HK-2 (cell line): ENCODE data around the gene TPM3.
"Not testable (repeated sequence)": the region's sequence is repeated elsewhere in the genome, so short reads cannot be mapped to it uniquely, and the experiment has no call there.

ENCODE experiments used
- DNase-seq: peaks from one replicate; pipeline ENCODE4 v3.0.0-alpha.2; 2018; ENCODE audit not compliant: unreplicated experiment

The TPM3 gene

DNA sequence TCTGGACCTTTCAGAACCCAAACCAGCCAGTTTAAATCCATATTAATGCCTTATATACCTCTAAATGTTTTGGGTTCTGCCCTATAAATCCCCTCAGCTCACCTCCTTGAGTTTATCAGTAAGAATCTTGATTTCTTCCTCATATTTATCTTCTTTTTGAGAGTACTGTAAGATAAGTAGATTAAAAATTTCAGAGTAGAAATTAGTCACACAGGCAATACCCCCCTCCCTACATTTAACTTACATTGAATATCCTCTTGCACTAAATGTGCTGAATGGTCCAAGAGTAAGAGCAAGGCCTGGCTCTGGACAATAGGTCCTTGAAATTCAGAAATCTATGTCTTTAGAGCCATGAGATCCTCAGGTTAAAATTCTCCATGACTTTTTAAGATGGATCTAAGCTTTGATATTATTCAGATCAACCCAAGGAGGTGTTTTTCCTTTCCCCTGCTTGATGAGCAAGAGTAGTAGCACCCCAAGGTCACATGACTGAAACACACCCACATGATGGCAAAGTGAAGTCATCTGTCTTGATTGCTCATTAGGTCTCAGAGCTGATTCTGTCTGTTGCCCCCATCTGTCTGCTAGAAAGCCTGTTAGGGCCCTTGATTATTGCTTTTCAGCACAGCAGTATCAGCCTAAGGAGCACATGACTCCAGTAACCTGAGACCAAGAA, 21.2 kb downstream of the TPM3 start:
- no peak for DNase-seq

DNA sequence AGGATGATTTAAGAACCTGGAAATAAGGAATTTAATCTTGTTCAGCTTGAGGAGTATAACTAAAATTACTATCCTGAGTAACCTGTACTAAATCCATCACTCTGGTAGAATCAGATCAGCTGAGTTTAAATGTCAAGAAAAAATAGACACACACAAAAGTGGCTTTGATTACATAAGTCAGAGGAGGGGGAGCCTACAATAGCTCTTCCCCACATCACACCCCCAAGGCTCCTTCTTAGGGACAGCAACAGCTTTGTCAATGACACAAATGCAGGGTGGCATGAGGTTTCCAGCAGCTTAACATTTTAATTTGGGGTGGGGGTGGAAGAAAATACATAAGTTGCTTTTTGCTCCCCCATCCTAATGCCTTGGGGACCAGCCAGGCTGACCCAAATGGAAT, 24.4 kb downstream of the TPM3 start:
- DNase-seq = no peak

DNA sequence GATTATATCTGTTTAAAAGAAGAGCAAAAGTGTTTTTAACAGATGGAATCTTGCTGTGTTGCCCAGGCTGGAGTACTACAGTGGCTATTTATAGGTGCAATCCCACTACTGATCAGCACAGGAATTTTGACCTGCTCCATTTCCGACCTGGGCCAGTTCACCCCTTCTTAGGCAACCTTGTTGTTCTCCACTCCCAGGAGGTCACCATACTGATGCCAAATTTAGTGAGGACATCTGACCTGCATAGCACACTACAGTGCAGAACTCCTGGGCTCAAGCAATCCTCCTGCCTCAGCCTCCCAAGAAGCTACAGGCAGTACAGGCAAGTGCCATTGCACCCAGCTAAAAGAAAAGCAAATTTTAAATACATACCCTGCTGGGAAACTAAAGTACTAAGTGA, 25.7 kb downstream of the TPM3 start:
- no peak for DNase-seq

DNA sequence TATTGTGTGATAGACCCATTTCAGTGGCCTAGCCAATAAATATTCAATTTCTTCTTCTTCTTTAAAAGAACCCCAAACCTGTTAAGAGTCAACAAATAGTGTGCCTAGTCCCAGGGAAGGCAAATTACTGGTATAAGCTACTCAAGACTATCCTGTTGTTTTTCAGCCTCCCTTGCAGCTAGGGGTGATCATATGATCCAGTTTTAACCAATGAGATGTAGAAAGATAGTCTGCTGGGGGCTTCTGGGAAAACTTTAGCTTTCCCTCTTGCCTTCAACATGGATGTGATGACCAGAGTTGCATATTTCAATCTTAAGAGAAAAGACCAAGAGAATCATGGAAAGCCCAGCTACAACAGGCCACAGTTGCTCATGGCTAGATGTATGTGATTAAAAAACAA, 32.3 kb downstream of the TPM3 start:
- DNase-seq = no peak

DNA sequence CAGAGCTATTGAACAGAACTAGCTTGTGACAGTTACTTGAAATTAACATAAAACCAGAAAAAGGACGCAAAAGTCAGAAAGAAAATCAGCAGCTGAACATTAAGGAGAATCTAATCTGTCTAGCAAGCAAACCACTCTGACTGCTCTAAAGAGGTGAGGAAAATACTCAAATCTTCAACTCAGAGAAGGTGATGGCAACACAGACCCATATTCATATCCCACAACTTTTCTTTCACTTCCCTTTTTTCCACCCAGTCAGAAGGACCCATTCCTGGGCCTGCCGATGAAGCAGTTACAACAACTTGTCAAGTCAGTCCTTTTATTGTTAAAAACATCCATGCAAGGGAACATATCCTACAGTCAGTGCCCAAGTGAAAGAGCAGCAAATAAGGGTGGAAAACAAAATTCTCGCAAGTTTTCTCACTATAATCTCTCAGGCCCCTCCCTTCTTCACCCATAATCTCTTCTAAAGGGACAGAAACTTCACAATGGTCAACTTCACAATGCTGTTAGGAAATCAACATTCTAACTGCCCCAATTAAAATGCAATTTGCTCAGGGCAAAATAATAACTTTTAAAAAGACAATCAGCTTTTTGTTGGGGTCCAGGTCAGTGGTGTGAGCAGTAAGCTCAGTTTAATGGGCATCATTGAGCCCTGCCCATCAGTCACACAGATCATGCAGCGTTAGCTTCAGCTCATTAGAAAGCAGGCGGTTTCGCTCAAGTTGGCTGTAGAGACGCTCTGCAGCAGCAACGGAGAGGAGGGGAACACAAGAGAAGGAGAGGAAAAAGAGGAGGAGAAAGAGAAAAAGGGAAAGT, 33.4 kb downstream of the TPM3 start:
- no peak for DNase-seq

DNA sequence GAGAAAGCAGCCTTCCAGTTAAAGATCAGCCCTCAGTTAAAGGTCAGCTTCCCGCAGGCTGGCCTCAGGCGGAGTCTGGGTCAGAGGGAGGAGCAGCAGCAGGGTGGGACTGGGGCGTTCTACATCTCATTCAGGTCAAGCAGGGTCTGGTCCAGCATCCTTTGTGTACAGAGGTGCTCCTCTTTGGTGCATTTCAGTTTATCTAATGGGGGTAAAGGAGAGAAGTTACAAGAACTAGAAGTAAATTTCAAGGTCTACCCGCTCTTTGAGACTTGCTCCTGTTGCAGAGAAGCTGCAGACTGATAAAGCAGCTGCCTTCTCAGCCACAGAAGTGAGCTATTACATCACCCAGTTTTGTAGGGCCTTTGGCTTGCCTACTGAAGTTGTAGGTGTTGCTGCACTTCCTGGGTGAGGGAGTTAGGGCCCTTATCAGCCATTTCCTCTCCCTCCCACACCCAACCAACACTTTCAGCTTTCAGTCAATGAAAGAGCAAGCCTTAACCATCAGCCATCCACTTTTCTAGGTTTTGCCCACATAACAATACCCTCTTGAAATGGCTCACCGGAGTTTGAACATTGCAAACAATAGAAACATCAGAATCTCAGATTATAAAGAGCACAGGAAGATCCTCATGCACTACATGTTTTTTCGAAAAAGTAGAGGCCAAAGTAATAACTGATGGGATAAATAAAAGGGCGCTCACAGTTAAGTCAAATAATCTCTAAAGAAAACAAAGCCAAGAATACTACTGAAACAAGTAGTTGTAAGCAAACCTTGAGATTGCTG, 34.2 kb downstream of the TPM3 start:
- DNase-seq = no peak

DNA sequence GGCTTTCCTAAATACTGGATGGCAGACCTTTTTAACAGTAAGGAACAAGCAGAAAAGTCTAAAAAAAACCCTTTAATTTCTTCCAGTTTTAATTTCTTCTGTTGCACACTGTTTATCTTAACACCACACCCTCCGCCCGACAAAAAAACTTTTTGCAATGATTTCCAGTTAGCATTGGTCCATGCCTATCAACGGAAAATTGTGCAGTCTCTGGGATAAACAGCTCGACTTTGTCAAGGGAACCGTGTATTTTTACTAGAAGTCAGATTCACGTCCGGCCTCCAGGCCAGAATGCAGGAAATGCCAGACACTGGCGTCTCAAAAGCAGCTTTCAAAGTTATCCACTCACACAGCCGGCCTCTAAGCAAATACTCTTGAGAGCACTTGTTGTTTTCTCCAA, 36.6 kb downstream of the TPM3 start:
- DNase-seq = no peak

DNA sequence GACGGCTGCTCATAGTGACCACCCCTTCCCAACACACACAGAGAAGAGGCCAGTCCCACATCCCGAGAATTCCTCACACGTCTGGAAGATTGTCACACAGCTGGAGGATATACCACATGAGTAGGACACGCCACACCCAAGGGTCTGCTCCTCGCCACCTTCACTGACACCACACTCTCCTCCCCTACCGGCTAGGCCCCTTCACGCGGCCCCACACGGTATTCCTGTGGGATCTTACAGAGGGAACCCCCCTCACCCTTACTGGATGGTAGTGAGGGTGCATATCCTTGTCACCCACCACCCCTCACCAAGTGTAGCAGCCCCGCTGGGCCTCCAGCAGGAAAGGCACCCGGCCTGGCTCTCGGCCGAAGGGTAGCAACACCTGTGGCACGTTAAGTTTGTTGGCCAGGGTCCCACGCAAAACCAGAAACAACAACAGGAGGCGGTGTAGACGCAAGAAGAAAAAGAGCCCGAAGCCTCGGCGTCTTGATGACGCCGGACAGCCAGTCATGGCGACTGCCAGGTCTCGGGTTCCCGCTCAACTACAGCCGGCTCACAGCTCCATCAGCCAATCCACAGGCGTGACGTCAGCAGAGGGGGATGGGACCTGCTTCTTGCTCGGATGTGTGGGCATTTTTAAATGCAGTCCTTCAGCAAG, 37.2 kb downstream of the TPM3 start, which contains the start of gene NUP210L:
Gene NUP210L (minus strand): TSS at position 540 of the 658 bp plus-strand sequence.
- no peak for DNase-seq

DNA sequence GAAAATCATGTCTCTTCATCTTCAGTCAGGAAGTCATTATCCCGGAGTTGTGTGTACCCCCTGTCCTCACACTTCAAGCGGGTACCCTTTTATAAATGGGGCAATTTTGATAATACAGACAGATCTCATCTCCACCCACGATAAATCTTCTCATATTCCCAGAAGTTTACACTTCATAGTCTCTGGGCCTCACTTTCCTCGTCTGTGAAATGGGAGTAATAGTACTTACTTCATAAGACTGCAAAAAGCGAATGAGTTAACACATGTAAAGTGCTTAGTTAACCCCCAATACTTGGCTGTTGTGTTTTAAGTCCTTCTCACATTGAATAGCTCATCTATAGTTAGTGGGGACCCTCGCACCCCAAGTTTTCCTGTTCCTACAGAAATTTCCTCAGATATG, 37.8 kb downstream of the TPM3 start:
- DNase-seq = no peak

DNA sequence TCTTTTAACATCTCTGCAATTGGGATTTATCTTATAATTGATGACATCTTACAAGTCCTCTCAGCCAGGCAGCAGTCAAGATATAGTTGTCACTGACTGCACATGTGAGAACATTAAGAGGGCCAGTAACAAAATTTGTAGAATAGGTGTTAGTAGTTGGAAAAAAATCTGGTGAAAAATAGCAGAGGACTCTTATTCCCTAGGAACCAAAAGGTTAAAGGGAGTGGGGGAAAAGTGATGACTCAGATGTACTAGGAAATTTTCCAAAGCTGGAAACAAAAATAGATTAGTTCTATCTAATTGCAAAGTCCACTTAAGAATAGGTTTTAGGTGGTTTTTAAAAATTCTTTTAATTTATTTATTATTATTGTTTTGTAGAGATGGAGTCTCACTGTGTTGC, 40.6 kb downstream of the TPM3 start:
- no peak for DNase-seq

DNA sequence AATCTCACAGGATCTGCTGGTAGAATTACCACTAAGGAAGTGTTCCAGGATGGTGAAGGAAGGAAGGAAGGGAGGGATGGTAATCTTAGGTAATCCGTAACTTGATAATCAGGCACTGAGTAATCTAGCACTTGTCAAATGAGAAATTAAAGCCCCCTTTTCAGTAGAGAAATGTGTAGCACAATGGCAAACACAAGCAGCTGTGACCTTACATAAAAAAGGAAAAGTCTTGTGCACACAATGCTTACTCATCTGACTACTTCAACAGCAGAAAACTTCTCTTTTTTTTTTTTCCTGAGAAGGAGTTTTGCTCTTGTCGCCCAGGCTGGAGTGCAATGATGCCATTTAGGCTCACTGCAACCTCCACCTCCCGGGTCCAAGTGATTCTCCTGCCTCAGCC, 43.1 kb downstream of the TPM3 start:
- no peak for DNase-seq

DNA sequence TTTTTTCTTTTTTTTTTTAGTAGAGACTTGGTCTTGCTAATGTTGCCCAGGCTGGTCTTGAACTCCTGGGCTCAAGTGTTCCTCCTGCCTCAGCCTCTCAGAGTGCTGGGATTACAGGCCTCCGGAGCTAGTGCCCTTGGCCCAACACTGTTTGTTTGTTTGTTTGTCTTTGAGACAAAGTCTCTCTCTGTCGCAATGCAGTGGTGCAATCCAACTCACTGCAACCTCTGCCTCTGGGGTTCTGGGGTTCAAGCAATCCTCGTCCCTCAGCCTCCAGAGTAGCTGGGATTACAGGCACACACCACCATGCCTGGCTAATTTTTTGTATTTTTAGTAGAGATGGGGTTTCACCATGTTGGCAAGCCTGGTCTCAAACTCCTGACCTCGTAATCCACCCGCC, 44.4 kb downstream of the TPM3 start:
- DNase-seq = not testable (repeated sequence)

DNA sequence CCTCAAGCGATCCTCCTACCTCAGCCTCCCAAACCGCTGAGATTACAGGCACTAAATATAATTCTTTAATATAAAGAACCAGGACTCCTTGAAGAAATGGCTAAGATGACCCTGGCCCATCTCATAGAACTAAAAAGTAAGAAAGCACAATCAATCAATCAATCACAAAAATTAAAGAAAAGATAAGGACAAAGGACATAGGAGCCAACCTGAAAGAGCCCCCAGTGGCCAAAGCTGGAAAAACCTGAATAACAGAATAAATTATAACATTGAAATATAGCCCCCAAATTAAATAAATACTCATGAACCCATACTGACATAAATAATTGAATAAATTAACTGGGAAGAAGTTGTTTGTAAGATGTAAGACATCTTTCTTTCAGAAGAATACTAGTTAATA, 45.9 kb downstream of the TPM3 start:
- no peak for DNase-seq

DNA sequence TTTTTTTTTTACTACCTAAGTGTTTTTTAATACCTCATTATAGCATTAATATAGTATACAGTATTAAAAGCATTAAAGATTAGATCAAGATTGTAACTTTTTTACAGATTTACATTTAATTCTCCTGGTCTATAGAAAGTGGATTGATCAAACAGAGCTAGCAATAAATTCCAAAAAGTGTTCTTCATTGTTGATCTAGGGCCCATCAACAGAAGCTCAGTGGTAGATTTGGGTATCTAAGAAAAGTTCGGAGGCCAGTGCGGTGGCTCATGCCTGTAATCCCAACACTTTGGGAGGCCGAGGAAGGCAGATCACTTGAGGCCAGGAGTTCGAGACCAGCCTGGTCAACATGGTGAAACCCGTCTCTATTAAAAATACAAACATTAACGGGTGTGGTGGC, 49.5 kb downstream of the TPM3 start:
- no peak for DNase-seq

DNA sequence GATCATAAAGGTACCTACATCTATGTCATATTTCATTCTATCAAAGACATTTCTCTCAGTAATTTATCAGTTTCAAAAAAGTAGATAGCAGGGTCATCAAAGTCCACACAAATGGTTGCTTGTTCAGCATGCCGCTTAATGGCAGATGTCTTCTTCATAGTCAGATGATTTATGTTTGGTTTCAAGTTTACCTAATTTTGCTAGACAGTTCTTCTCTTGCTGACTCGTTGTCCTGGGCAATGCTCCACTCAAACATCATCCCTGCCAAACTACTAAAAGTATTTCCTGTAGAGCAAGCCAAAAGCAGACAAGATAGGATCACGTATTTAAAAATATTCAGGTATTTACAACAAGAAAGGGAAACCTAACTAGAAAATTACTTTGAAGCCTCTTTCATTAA, 50.7 kb downstream of the TPM3 start:
- DNase-seq = no peak

DNA sequence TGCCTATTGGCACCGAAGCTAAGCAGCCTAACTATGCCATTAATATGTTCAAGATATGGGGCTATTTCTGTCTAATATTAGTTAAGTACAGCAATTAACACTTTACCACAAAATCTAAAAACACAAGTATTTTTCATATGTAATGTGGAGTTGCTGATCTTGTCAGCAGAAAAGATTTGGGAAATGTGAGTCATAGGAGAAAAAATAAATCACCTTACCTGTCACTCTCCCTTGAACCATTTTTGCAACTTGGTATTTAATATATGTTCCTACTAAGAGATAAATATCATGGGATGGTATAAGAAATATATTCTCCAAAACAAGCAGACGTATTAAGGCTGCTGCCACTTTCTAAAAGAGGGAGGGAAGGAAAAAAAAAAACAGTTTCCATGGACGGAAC, 54.0 kb downstream of the TPM3 start:
- DNase-seq = no peak

DNA sequence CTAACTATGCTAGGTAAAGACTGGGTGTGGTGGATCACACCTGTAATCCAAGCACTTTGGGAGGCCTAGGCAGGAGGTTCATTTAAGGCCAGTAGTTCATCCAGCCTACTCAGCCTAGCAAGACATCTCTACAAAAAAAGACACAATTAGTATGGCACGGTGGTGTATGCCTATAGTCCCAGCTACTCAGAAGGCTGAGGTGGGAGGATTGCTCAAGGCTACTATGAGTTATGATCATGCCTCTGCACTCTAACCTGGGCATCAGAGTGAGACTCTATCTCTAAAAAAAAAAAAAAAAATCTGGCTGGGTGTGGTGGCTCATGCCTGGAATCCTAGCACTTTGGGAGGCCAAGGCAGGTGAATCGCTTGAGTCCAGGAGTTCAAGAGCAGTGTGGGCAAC, 58.6 kb downstream of the TPM3 start:
- no peak for DNase-seq

DNA sequence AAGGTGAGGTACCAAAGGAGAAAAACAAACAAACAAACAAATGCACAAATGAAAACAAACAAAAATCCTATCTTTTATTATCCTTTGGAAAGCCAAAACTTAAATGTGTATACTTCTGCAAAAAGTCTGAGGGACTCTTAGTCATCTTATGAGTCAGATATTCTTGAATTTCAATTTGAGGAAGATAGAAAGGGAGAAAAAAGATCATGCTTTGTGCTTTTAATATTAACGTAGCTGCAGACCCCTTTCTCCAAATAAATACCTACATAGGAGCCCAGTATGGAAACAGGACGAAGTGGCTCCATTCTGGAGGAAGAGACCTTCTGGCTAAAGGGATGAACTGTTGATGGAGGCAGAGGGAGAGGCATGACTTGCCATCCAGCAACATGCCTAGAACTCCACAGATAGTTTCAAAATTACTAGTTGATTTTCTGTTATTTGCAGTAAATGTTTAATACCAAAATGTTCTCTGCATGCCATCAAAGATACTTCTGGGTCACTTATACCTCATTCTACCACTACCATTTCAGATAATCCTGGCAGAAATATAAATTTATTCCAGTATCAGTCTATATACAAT, 62.4 kb downstream of the TPM3 start:
- no peak for DNase-seq

DNA sequence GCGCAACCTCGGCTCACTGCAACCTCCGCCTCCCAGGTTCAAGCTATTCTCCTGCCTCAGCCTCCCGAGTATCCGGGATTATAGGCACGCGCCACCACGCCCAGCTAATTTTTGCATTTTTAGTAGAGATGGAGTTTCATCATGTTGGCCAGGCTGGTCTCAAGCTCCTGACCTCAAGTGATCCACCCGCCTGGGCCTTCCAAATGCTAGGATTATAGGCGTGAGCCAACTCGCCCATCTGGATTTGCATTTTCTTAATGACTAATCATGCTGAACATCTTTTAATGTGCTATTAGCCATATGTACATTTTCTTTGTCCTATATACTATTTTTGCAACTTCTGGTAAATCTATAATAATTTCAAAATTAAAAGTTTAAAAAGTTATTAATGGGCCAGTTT, 68.7 kb downstream of the TPM3 start:
- not testable (repeated sequence) for DNase-seq

DNA sequence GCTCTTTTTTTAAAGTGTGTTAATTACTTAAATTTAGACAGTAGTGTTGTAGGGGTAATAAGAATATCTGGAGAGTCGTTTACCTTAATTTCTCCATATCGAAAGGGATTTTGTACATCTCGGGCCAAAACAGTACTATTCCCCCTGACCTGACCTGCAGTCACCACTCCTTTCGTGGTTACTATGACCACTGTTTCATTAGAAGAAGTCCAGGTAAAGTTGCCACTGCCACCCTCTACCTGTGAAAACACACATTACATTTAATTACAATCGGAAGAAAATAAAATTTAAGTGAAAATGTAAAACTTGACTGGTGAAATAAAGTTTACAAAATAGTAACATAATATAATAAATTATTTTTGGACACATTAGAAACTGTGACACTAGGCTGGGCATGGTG, 74.3 kb downstream of the TPM3 start:
- no peak for DNase-seq

DNA sequence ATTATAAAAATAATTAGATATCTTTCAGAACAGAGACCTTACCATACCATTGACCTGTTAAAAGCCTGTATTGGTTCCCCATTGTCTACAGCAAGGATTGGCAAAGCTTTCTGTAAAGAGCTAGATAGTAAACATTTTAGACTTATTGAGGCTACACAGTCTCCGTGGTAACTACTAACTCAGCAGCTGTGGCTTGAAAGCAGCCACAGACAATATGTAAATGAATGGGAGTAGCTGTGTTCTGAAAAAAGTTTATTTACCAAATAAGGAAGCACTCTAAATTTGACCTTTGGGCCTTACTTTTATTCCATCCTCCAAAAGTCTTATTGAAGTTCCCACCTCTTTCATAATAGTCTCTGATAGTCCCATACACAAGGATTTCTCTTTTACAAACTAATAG, 76.7 kb downstream of the TPM3 start:
- DNase-seq = no peak
